ENCODE measurements around the gene SMIM27.

GRCh38 chr9:32584784-32585183 lies 32.7 kb downstream of the SMIM27 start:
- TF ChIP-seq POLR2AphosphoS5 (IDR thresholded peaks at IDR 0.05) (no peak), CTCF (IDR thresholded peaks at IDR 0.05) (no peak)
